Measurements from ENCODE around the gene RFT1.

DNA sequence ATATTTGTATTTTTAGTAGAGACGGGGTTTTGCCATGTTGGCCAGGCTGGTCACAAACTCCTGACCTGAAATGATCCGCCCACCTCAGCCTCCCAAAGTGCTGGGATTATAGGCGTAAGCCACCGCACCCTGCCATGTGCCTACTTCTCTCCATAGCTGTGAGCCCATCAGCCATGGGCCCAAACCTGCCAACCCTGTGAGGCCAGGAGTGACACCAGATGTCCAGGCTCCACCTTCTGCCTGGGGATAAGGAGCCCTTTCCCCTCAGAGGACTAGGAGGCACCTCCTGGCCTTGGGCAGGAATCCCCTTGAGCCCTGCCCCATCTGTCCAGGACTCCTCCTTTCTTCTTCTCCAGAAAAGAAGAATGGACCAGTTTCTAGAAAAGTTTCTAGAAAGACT, 14.2 kb upstream of the RFT1 start:
- no peak for TF ChIP-seq POLR2A (IDR thresholded peaks at IDR 0.05; ENCODE audit: low read length)
- no peak for TF ChIP-seq GATA1 (IDR thresholded peaks at IDR 0.05; ENCODE audit: low read depth, low read length)

Measured in erythroblast (primary cell).